Endothelial cell of umbilical vein (primary cell): ENCODE data around the gene NHLH2. TPM values are rescaled to one million over a fixed set of nuclear protein-coding genes. Genes with fewer than 3 reads are reported as not detected.

Experiments
- BruUV-seq: library from RNA; stranded (reverse); fragments of 400-500 nt; replicated peaks from 2 replicates; lab custom pipeline; 2021; lab: Mats Ljungman, UMichigan
- CTCF ChIA-PET: fragments of 300-600, 350-600 bp; sonication (Branson Sonifier 250); formaldehyde crosslinking; loops from one replicate; lab custom pipeline; 2021; ENCODE audit warnings: antibody characterized with exemption, inconsistent platforms; lab: Charles Lee
- POLR2A ChIA-PET: fragments of 300-600, 350-600 bp; sonication (Branson Sonifier 250); formaldehyde crosslinking; loops from one replicate; lab custom pipeline; 2021; ENCODE audit warnings: antibody characterized with exemption, inconsistent platforms; lab: Charles Lee
- DNase-seq: peaks from one replicate; pipeline ENCODE4 v3.0.0-alpha.2; 2011; ENCODE audit warnings: low read depth, low spot score
- FAIRE-seq: peaks from 2 replicates; lab custom pipeline; 2011; peaks lifted over from hg19 to GRCh38; lab: Jason Lieb, UNC
- H2AFZ ChIP-seq: 2 replicates; pipeline ENCODE4 v1.6.0; 2012; ENCODE audit warnings: low read depth, low read length, control low read depth, inconsistent platforms
- H3K27ac ChIP-seq: 2 replicates; pipeline ENCODE4 v1.5.1; 2011; ENCODE audit warnings: low read depth, mild to moderate bottlenecking, control low read depth, low read length, moderate library complexity; ENCODE audit not compliant: insufficient read depth
- H3K27me3 ChIP-seq, 2 experiments: 2 replicates each; pipeline versions ENCODE4 v1.6.0 to v1.6.1; 2011; ENCODE audit warnings: low read length in 2 of 2, mixed read lengths in 1 of 2; ENCODE audit not compliant: control insufficient read depth in 2 of 2, insufficient read depth in 2 of 2
- H3K36me3 ChIP-seq, 2 experiments: 2 replicates in 1 of 2; 3 replicates in 1 of 2; pipeline ENCODE4 v1.5.1; 2011; ENCODE audit warnings: low read length in 2 of 2, mild to moderate bottlenecking in 1 of 2, moderate library complexity in 1 of 2; ENCODE audit not compliant: control insufficient read depth in 2 of 2, insufficient read depth in 2 of 2; ENCODE audit errors: extremely low read depth in 1 of 2
- H3K4me1 ChIP-seq: 3 replicates; pipeline ENCODE4 v1.5.1; 2011; ENCODE audit warnings: mild to moderate bottlenecking, low read length; ENCODE audit not compliant: control insufficient read depth, insufficient read depth; ENCODE audit errors: extremely low read depth
- H3K4me2 ChIP-seq: 2 replicates; pipeline ENCODE4 v1.6.1; 2011; ENCODE audit warnings: low read length, control low read depth, mixed read lengths; ENCODE audit not compliant: insufficient read depth
- H3K4me3 ChIP-seq, 3 experiments: fragments of 200-600 bp in 1 of 3; sonication (generic), shearing (Covaris generic) in 1 of 3; replicated peaks in 1 of 3; 2 replicates each; pipeline ENCODE4 v1.5.1; 2011 to 2016; ENCODE audit warnings: control low read depth in 3 of 3, low read length in 3 of 3, mild to moderate bottlenecking in 2 of 3, inconsistent platforms in 1 of 3, low read depth in 1 of 3, moderate library complexity in 1 of 3; ENCODE audit not compliant: insufficient read depth in 1 of 3
- H3K79me2 ChIP-seq: 2 replicates; pipeline ENCODE4 v1.6.0; 2012; ENCODE audit warnings: low read length, inconsistent platforms; ENCODE audit not compliant: control insufficient read depth, insufficient read depth
- H3K9ac ChIP-seq: replicated peaks from 2 replicates; pipeline ENCODE3; 2011; ENCODE audit warnings: low read length, control low read depth; ENCODE audit not compliant: insufficient read depth; ENCODE audit errors: extremely low read depth
- H3K9me1 ChIP-seq: replicated peaks from 3 replicates; pipeline ENCODE4 v1.6.0; 2011; ENCODE audit warnings: mild to moderate bottlenecking, low read length; ENCODE audit not compliant: control insufficient read depth, insufficient read depth; ENCODE audit errors: extremely low read depth
- H3K9me3 ChIP-seq: replicated peaks from 2 replicates; pipeline ENCODE4 v1.5.1; 2012; ENCODE audit warnings: low read length, inconsistent platforms; ENCODE audit not compliant: control insufficient read depth, insufficient read depth
- H4K20me1 ChIP-seq: replicated peaks from 2 replicates; pipeline ENCODE3; 2011; ENCODE audit warnings: mild to moderate bottlenecking, low read length; ENCODE audit not compliant: control insufficient read depth, insufficient read depth; ENCODE audit errors: extremely low read depth
- CTCF ChIP-seq, 2 donors: IDR thresholded peaks; 1 replicate in 1 of 2; 2 replicates in 1 of 2; pipeline ENCODE4 v1.5.1; 2011; ENCODE audit warnings: low read length in 2 of 2, mild to moderate bottlenecking in 2 of 2, moderate library complexity in 2 of 2, control low read depth in 1 of 2, inconsistent platforms in 1 of 2, low read depth in 1 of 2; ENCODE audit not compliant: insufficient read depth in 1 of 2; ENCODE audit errors: extremely low read depth in 1 of 2
- EZH2 ChIP-seq: IDR thresholded peaks from 2 replicates; pipeline ENCODE4 v1.6.1; 2012; ENCODE audit warnings: borderline replicate concordance, low read depth, mild to moderate bottlenecking, moderate library complexity, low read length, inconsistent platforms; ENCODE audit not compliant: severe bottlenecking
- FOS ChIP-seq: IDR thresholded peaks from 2 replicates; pipeline ENCODE4 v1.6.1; 2011; ENCODE audit warnings: mild to moderate bottlenecking, low read length, moderate library complexity, borderline replicate concordance; ENCODE audit not compliant: insufficient read depth
- GATA2 ChIP-seq: IDR thresholded peaks from 2 replicates; pipeline ENCODE4 v1.7.0; 2011; ENCODE audit warnings: low read depth, mild to moderate bottlenecking, moderate library complexity, mixed read lengths, low read length; ENCODE audit not compliant: insufficient read length, insufficient read depth
- JUN ChIP-seq: IDR thresholded peaks from 2 replicates; pipeline ENCODE4 v1.6.1; 2011; ENCODE audit warnings: borderline replicate concordance, low read depth; ENCODE audit not compliant: insufficient read length, insufficient read depth
- MYC ChIP-seq: IDR thresholded peaks from one replicate; pipeline ENCODE4 v1.6.1; 2011; ENCODE audit warnings: mild to moderate bottlenecking, low read depth, low read length
- POLR2A ChIP-seq: IDR thresholded peaks from 2 replicates; pipeline ENCODE4 v1.6.1; 2012; ENCODE audit warnings: low read depth, mild to moderate bottlenecking, control low read depth, low read length
- POLR2AphosphoS5 ChIP-seq: IDR thresholded peaks from 2 replicates; pipeline ENCODE4 v1.6.1; 2012; ENCODE audit warnings: low read depth, mild to moderate bottlenecking, control low read depth, low read length, moderate library complexity; ENCODE audit not compliant: insufficient read depth
- dilution Hi-C: fragments of 300-500 bp; cut with MboI; formaldehyde crosslinking; loops from one replicate; pipeline ENCODE4 v1.15.0; 2019; ENCODE audit warnings: low sequenced_read_pairs; ENCODE audit not compliant: extremely low pct_ligation_motif_present
- intact Hi-C: fragments of 100-400 bp; cut with micrococcal nuclease; formaldehyde crosslinking; loops from one replicate; pipeline ENCODE4 v1.10.0; 2022
- polyA plus RNA-seq, 4 experiments: library from polyadenylated mRNA; depleted of rRNA in 3 of 4; stranded (reverse) in 3 of 4; unstranded in 1 of 4; fragments of >200 nt; gene quantifications; 2 replicates each; pipeline versions ENCODE4 v1.2.1 to v1.2.3, GENCODE V29; 2011 to 2012; ENCODE audit warnings: missing spikeins in 1 of 4
- total RNA-seq: library from RNA; stranded (reverse); gene quantifications from 2 replicates; pipeline ENCODE4 v1.2.3, GENCODE V29; 2021
- TF ChIP-seq, protein P1 (sequence below): IDR thresholded peaks from 2 replicates; pipeline ENCODE4 v1.6.1; 2011; ENCODE audit not compliant: insufficient read depth, insufficient read length

Gene NHLH2
- total and polyA plus RNA-seq, 2 donors (not counting 3 experiments of a cell fraction or from before 2014, with no cell fraction given) = not detected

DNA sequence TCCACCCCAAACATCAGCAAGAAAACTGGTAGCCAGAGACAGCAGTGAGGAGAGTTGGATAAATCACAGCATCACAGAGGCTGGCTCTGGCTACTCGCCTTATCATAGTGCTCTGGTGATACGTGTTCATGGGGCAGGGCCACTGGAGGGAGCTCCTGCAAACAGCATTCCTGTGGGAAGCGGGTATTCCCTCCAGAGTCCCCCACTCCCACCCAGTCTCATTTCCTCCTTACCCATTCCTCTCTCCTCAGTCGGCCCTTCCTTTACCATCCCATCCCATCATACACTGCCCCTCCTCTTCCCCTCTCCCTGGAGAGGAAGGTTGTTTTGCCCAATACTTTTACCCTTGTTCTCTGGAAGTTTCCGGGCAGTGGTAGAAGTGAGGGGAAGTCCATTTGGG is 7.1 kb downstream of the NHLH2 start:
- POLR2A ChIA-PET = no interaction called here
- DNase-seq = no peak
- intact Hi-C loops = no loop called here
- Histone ChIP-seq H2AFZ (no peak overlapping the region), H3K4me2 (no peak overlapping the region), H3K27ac (no peak overlapping the region), H3K4me1 (peaks cover 4% of the 10 kb centered on the region), H3K4me3 (no peak overlapping the region), H3K36me3 (no peaks in the 10 kb centered on the region), H4K20me1 (no peaks in the 10 kb centered on the region), H3K27me3 (peaks cover 29 to 48% of the 10 kb centered on the region in 2 experiments), H3K79me2 (no peaks in the 10 kb centered on the region), H3K9me1 (no peaks in the 10 kb centered on the region), H3K9me3 (no peaks in the 10 kb centered on the region), H3K9ac (no peak overlapping the region)
- CTCF ChIA-PET = no interaction called here
- dilution Hi-C loops = no loop called here
- TF ChIP-seq CTCF (IDR thresholded peaks at IDR 0.05; ENCODE audit: extremely low read depth in 1 of 2, insufficient read depth in 1 of 2, low read depth in 1 of 2, low read length in 2 of 2) (no peak), GATA2 (no peak), POLR2A (no peak), EZH2 (no peak), POLR2AphosphoS5 (no peak), FOS (no peak), MYC (no peak), JUN (no peak)
- TF ChIP-seq, protein P1, sequence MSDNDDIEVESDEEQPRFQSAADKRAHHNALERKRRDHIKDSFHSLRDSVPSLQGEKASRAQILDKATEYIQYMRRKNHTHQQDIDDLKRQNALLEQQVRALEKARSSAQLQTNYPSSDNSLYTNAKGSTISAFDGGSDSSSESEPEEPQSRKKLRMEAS = no peak
- BruUV-seq = no TSS peak
- no peak for FAIRE-seq
